NCI-H2107 (cell line): ENCODE results near the gene L3MBTL4.

ENCODE experiments used
- DNase-seq: peaks from one replicate; lab custom pipeline; 2025; lab: John Stamatoyannopoulos, UW

L3MBTL4 gene

DNA sequence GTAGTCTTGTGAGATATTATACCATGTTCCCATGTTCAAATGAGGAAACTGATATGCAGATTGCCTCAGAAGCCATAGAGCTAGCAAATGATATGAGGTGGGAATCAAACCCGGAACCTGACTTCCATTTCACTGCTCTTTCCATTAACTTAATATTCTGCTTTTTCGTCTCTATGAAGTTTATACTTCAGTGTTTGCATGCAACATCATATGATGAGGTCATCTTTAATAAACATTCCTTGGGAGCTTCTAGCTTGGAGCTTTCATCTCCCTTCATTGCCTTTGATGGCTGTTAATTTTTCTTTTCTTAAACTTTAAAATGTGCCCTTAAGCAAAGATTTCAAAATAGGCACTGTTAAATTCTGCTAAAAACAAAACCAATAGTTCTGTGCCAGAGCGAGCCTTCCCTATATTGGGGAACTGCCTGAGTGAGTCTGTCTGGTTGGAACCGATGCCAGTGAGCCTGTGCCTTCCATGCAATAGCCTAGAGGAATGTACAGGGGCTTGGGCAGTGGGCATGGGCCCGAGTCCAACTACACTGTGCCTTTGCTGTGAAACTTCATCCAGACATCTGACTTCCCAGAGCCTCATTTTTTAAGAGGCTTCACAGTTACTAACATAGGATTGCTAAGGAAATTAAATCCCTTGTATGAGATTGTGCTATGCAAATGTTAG is 428.3 kb downstream of the L3MBTL4 start:
- DNase-seq, result no peak

DNA sequence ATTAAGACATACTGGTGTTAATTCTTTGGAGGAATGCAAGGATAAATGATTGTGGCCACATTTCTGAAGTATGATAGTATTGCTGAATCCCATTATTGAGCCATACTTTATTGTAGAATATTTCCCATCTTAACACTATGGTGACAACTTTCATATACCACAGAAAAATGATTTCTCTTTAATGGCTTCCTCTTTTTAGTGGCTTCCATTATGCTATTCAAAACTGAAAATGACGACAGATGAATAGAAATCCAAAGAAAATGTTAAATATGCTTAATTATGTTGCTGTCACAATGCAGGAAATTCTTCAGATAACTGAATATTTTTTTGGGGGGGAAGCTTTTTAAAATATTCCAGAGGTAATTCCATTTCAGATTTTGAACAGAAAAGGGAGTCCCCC is 430.5 kb downstream of the L3MBTL4 start:
- DNase-seq, result no peak

DNA sequence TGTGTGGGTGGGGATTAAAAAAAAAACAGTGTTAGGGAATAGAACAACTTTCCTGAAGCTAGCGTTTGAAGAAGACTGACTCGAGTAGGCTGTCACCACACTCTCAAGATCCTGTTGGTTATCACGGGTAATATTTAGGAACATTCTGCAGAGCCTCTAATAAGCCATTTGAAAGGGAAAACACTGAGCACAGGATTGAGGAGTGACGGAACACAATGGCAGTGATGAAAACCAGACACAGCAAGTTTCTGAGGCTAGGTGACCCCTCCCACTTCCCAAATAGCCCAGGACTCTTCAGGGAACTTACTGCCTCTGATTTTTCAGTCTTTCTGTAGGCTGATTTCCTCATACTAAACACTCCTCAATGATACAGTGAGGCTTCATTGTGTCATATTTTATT is 431.2 kb downstream of the L3MBTL4 start:
- no peak for DNase-seq

DNA sequence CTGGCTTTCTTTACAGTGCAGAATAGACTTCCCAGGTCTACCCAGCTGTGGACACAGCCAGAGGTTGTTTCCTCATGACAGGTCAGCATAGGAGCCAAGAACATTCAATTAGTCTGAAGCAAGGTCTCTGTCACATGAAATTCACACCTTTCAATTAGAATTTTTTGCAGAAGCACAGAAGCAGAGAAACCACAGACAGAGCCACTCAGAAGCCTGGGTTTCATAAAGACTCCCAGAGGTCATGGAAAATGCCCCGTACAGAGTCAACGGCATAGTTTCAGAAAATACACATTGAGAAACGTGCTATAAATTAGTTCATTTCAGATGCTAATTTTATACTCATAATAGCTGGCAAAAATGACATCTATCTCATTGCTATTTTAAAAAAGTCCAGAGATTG is 432.4 kb downstream of the L3MBTL4 start:
- no peak for DNase-seq

DNA sequence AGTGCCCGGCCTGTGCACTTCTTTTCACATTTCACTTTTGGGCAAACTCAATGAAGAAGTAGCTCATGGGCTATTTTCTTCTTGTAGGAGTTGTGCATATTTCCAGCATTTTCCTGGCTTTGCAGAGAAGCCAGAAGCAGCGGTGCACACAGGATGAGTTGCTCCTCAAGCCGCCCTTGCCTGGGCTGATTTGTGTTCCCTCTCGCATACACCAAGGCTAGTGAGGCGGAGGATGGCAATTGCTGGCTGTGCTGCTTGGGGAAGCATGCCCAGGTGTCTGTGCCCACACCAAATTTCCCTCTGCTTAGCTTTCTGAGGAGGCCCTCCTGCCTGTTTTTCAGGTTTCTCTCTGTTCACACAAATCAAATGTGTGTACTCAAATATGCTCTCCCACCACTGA is 434.0 kb downstream of the L3MBTL4 start:
- DNase-seq, result no peak

DNA sequence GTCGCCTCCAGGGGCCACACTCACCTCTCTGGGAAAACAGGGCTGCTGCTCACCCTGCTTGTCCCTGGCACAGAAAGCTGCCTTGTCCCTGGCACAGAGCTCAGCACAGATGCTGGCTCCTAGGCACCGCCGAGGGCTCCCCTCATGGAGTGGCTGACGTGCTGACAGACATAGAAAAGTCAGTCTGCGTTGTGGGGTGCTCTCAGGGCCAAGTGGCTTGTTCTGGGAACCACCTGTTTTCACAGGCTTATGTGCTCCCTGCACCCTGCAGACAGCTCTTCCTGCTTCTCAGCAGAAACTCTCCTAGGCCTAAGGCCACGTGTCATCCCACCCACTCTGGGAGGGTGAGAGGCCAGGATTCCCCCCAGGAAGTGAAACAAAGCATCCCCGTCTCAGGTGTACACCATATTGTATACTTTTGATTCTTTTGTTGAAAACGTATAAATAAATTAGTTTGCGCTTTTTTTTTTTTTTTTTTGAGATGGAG is 434.7 kb downstream of the L3MBTL4 start:
- DNase-seq, result no peak

DNA sequence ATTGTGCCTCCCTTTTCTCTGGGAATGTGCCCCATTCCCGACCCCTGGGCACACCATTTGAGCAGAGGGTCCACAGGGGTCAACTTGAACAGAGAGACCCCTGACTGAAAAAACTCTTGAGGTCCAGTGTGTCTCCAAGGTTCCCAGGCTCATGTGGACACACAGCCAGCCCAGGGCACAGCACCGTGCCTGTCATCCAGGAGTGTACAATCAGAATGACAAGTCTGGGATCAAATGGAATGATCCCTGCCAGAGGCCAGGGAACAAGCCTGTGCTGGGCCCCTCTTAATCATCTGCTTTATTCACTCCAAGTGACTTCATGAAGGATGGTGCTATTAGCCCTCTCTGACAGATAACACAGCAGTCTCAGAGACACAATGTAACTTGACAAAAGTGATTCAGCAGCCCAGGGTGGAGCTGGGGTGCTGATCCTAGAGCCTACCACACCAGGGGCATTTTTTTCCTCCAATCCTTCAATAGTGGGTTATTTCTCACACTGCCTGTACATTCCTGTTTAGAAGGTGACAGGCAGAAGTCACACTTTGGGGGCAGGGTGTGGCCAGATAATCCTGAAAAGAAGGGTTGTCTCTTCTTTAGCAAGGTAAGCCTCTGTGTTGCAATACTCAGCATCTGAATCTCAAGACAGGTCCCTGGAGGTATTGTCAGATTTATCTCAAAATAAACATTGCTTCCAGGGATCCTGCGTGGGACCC is 435.4 kb downstream of the L3MBTL4 start:
- no peak for DNase-seq

DNA sequence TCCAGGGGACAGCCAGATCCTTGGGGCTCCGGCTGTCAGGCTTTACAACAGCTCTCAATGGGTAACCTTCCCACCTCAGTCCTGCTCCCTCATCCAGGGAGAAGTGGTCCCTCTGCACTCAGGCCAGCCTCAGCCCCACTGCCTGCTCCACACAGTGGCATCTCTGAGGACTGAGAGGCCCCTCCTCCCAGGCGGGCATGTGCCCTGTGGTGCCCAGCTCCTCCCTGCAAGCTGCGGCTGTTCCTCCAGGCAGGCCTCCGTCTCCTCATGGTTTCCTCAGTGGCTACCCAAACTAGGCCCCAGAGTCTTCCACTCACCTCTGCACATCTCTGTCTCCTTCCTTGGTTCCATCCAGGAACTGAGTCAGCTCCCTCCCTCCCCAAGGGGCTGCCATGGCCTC is 437.7 kb downstream of the L3MBTL4 start:
- DNase-seq, result no peak

DNA sequence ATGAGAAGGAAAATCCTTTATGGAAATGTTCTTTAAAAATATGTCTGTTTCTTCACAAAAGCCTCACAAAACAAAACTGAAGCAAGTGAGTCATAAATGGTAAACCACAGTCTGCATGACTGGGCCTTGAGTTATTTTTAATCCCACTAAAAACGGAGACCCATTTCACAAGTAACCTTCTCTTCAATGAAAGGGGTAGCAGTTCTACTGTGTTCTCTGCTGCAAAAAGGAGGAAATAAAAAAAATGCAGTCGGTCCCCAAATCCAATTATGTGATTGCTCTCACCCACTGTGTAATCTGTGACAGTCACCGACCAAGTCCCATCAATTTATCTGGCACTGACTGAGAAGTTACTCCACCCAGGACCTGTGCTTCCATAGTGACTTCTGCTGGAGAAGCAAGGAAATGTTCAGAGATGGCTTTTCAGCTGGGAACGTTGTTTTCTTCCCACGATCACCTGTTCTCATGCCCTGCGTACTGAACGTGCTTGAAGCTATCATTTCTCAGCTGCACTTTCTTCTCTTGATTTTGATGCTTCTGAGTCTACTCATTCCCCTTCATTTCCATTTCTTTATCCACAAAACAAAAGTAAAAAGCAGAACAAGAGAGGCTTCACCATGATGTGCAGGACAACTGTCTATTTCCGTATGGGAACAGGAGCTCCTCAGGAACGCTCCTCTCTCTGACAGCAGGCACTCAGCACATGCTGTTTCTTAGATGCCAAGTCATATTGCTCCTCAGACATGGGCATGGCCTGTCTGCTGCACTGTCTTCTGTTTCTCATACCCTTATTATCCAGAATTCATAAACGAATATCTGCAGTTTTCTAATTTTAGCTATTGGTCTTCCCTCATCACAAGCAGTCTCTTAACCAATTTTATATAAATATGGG is 439.4 kb downstream of the L3MBTL4 start:
- no peak for DNase-seq

DNA sequence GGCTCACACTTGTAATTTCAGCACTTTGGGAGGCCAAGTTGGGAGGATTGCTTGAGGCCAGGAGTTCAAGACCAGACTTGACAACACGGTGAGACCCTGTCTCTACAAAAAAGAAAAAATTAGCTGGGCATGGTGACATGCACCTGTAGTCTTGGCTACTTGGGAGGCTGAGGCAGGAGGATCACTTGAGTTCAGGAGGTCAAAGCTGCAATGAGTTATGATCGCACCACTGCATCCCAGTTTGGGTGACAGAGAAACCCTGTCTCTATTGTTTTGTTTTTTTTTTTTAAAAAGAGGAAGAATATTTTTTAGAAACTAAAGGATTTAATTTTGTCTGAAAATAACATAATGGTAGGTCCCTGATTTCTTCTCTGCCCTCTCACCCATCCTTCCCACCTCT is 440.0 kb downstream of the L3MBTL4 start:
- no peak for DNase-seq

DNA sequence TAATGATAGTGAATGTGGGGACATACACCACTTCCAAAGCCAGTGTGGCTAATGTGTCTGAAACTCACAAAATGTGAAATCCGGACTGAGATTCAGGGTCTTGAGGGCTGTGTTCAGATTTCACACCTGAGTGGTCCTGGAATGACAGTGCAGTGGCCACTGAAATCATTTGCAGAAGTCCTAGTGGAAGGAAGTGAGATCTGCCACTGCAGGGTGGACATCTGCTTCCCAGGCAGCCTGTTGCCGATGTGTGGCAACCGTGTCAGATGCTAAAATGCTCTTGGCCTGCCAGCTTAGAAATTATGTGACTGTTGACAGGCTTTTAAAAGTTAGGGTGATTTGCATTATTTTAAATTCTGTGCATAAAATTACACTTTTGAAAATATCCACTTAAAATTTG is 441.6 kb downstream of the L3MBTL4 start:
- DNase-seq, result no peak

DNA sequence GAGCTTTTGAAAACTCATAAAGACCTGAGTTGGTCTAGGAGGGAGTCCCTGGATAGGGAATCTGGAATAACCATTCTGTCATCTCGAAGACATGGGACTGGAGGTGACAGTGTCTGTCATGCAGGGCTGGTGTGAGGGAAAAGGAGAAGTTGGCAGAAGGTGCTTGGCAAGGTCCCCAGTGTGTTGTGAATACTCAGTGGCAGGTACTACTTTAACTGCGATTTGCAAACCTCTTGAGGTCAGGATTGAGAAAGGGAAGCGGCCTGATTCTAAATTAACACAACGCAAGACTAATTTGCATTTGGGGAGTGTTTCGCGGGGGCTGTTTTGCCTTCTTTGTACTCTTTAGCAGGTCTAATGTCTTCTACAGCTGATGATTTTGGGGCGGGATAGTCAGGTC is 442.4 kb downstream of the L3MBTL4 start:
- no peak for DNase-seq

DNA sequence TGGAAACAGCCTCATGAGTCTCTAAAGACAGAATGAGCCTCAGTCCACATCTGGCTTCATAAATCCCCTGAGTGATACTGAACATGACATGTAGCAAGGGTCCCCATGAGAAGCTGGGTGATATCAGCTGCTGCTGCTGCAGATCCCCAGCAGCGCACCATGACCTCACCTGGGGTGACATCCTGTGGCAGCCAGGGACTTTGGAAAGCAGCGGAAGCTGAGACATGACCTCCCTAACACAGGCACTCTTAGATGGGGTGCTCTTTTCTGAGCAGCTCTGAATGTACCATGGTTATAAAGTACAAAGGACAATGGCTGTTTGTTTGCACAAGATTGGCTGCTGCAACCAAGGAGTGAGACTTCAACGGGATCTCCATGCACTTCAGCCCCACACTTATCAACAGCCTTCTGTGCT is 444.7 kb downstream of the L3MBTL4 start:
- DNase-seq, result no peak

DNA sequence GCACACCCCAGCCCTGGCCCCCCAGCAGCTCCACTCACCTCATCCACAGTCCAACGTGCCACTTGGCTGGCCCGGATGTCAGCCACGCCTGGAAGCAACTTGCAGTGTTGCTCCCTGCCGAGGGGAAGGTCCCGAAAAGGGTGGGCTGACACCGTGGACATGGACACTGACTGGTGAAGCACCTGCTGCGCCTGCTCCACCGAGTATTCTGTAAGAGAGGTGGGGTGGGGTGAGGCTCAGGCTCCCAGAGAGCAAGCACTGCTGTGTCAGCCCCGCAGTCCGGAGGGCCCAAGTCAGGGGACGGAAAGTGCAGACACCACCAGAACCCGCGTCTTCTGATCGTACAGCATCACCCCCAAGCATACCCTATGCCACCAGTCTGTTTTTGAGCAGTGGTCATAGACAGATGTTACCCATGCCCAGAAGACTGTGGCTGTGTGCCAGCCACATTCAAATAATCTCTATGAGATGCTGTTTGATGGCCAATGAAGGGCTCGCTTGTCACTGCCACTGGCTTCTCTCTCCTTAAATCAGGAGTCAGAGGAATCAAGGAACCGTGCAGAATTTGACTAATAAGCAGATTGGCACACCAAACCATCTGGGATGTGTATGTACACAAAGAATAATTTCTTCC is 445.2 kb downstream of the L3MBTL4 start:
- DNase-seq, result no peak

DNA sequence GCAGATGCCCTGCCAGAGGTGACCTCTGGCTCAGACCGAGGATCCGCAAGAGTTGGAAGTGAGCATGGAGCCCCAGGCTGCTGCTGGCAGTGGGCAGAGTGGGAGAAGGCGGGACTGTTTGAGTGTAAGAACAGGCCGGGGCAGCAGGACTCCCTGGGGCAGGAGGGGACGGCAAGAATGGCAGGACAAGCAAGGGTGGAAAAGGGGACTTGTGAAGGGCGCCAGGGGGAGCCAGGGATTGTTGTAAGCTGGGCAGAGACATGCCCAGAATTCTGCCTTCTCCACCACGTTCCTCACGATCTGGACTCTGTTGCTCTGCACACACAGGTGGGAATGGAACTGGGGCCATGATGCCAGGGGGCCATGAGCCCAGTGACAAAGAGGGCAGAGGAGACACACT is 447.0 kb downstream of the L3MBTL4 start:
- DNase-seq, result no peak

DNA sequence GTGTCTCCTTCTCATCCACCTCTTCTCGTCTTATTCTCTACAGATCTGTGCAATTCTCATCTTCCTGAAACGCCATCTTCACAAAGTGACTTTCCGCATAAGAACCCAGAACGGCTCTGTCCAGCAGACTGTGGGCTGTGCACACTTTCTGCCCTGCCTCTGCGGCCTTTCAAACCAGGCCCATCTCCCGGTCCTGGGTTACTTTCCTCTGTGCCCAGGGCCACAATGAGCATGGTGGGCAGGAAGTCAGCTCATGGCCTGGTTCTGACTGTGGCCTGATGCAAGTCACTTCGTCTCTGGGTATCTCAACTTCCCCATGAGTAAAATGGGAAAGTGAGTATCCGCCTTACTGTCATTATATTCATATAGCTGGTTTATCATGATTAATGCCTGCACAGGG is 447.7 kb downstream of the L3MBTL4 start:
- no peak for DNase-seq

DNA sequence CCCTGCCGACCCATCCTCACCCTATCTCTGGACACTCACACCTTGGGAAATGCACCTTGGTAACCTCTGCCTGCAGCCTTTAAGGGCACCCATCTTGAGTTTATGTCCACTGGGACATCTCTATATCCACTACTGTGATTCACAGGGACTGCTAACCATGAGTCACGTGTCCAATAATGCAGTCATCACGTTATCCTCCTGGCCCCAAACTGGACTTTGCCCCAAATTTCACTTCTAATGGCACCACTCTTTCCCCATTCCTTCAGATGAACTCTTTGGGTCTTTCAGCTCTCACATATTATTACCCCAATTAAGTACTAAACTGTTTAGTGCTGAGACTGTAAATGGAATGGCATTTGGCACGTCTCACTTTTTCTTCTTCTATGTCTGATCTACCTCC is 448.2 kb downstream of the L3MBTL4 start:
- no peak for DNase-seq

DNA sequence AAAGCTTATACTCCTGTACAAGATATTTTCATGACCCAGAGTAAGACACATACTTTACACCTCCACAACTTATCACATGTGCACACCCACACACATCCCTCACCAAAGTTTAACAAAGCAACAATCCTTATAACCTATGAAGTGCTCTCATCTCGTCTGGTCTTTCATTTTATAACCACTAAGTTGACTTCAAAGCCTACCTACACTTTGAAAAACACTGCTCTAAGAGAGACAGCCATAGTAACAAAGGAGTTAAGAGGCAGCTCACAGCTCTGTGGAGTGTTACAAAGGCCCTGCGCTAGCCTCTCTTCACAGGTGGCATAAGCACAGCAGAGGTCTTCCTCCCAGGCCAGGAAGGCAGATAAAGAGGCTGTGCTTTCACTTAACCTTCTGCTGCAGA is 449.7 kb downstream of the L3MBTL4 start:
- no peak for DNase-seq

DNA sequence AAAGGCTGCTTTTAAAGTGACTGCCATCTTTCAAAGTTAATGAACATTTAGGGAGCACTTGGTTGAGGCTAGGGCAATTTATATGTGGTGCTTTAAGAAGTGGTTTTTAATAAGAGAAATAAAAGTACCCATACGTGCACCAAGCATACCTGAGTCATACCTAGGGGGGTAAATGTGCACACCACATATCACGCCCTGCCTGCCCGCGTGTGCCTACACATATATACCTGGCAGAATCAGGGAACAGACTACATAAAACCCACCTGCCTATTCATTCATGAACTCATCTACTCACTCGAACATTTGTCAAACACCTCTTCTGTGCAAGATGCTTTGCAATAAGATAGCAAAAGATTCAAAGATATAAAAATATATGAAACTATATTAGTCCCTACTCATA is 450.1 kb downstream of the L3MBTL4 start:
- DNase-seq, result no peak

DNA sequence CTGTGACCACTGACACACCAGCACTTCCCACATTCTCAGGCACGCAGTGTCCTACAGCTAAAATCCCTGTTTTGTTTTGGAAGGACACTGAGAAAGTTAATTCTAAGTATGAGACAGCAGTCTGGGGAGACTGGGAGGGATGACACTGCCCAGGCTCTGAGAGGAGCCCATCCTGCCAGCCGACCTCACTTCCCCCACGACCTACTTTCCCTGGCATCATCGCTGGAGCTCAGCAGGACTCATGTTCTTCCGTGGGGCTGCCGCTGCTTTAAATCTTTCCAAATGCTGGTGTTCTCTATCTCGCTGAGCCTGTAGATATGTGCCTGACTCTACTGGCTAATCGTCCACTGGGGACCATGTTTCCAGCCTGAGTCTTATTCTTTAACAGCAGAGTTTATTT is 450.6 kb downstream of the L3MBTL4 start:
- no peak for DNase-seq

DNA sequence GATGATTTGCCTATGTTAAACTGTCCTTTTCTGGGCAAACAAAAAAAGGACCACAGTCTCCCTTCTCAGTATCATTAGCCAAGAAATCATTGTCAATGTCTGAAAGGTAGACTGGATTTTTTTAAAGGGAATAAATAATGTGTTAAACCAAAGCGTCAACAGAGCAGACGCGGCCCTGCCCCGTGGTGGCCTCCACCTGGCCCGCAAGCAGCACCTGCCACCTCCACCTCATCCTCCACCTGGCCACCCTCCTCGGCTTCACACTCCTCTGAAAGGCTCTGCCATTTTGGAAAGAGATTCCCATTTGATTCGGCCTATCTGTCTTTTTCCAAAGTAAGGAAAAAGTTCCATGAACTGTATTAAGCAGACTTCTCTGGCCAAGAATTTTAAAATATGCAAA is 451.4 kb downstream of the L3MBTL4 start:
- no peak for DNase-seq

DNA sequence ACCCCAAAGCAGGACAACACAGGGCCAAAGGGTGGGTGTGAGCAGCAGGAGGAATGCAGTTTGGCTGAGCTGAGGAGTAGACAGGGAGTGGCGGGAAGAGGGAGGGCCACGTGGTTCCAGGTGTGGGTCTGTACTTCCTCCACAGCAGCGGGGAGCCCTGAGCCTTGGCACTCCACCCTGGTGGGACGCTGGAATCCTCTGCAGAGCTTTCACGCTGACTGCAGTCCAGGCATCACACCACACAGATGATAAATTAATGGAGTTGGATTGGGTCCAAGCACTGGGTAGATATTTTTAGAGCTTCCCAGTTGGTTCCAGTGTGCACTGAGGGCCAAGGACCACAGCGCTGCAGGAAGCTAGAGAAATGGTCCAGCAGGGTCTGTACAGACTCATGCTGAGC is 452.3 kb downstream of the L3MBTL4 start:
- DNase-seq, result no peak

DNA sequence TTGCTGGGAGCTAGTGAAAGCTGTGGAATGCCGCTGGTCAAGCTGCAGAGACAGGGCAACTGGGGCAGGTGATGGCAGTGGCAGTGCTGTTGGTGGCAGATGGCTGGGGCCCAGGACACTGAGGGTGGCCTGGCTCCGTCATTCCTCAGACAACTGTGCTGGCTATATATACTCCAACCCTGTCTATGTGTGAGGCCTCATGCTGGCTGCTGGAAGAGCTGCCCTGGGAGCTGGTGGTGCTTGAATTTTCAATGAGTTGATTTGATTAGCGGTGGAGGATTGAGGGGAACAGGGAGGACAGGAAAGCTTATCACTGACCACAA is 452.9 kb downstream of the L3MBTL4 start:
- no peak for DNase-seq
